22Rv1 (cell line): ENCODE measurements around the gene C3orf22.

ENCODE experiments used
- H3K27ac ChIP-seq: fragments of 450-650 bp; 2 replicates; pipeline ENCODE4 v1.5.1; 2017
- CTCF ChIP-seq: fragments of 450-650 bp; IDR thresholded peaks from 2 replicates; pipeline ENCODE4 v1.5.1; 2017; ENCODE audit warnings: mild to moderate bottlenecking
- ZFX ChIP-seq: fragments of 450-650 bp; IDR thresholded peaks from 2 replicates; pipeline ENCODE4 v1.6.1; 2017; ENCODE audit warnings: antibody characterized with exemption, borderline replicate concordance

The C3orf22 gene

GRCh38 chr3:126581569-126581968, 22.8 kb upstream of the C3orf22 start:
- TF ChIP-seq CTCF (no peak), ZFX (no peak)
- no peak overlapping the region for H3K27ac ChIP-seq

- no peak for TF ChIP-seq CTCF
- no peak for TF ChIP-seq ZFX
Observed at GRCh38 chr3:126580746-126581145, 22.0 kb upstream of the C3orf22 start.

GRCh38 chr3:126578702-126579101, 20.0 kb upstream of the C3orf22 start:
- H3K27ac ChIP-seq, result no peak overlapping the region
- TF ChIP-seq ZFX (no peak), CTCF (no peak)

More at GRCh38 chr3:126580746-126581145, 22.0 kb upstream of the C3orf22 start:
- H3K27ac ChIP-seq, result no peak overlapping the region

GRCh38 chr3:126577261-126577660, 18.5 kb upstream of the C3orf22 start:
- TF ChIP-seq CTCF (no peak), ZFX (no peak)
- H3K27ac ChIP-seq, result no peak overlapping the region

GRCh38 chr3:126573492-126574117, 14.9 kb upstream of the C3orf22 start:
- TF ChIP-seq ZFX (no peak), CTCF (no peak)
- no peak overlapping the region for H3K27ac ChIP-seq

- TF ChIP-seq ZFX, result no peak
- TF ChIP-seq CTCF, result no peak
- no peak overlapping the region for H3K27ac ChIP-seq
Observed at GRCh38 chr3:126571078-126571477, 12.3 kb upstream of the C3orf22 start.

GRCh38 chr3:126570103-126570541, 11.4 kb upstream of the C3orf22 start:
- no peak for TF ChIP-seq CTCF
- TF ChIP-seq ZFX, result no peak
- H3K27ac ChIP-seq, result no peak overlapping the region
